H1 (cell line): Measurements from ENCODE around the gene NEDD4. TPM values are rescaled to one million over a fixed set of nuclear protein-coding genes. Genes with fewer than 3 reads are reported as not detected.

Experiments used
- CEBPB ChIP-seq: IDR thresholded peaks from 2 replicates; pipeline ENCODE4 v1.6.1; 2012; ENCODE audit warnings: low read depth, low read length
- EZH2 ChIP-seq: fragments of 200-600 bp; sonication (generic); IDR thresholded peaks from 2 replicates; pipeline ENCODE4 v1.7.1; 2012; ENCODE audit warnings: low read depth, mild to moderate bottlenecking, moderate library complexity, low read length, inconsistent platforms; ENCODE audit not compliant: severe bottlenecking
- JUN ChIP-seq: IDR thresholded peaks from 2 replicates; pipeline ENCODE4 v1.6.1; 2011; ENCODE audit warnings: low read depth, mild to moderate bottlenecking, improper control_type of control experiment, low read length
- JUND ChIP-seq: IDR thresholded peaks from 2 replicates; pipeline ENCODE4 v1.6.1; 2011; ENCODE audit warnings: mild to moderate bottlenecking, improper control_type of control experiment, low read length
- SUZ12 ChIP-seq: fragments of 200-600 bp; sonication (generic); IDR thresholded peaks from 2 replicates; pipeline ENCODE4 v1.6.1; 2012; ENCODE audit warnings: mild to moderate bottlenecking, inconsistent platforms, low read length, moderate library complexity, mixed read lengths
- TCF12 ChIP-seq: IDR thresholded peaks from 2 replicates; pipeline ENCODE4 v1.6.1; 2011; ENCODE audit warnings: low read depth, mild to moderate bottlenecking, low read length
- polyA plus RNA-seq, 7 experiments: library from polyadenylated mRNA; depleted of rRNA in 3 of 7; stranded (reverse) in 5 of 7; unstranded in 2 of 7; fragments of >200 nt in 5 of 7; fragments of 200-250 nt in 2 of 7; gene quantifications; 1 replicate in 5 of 7; 2 replicates in 1 of 7; 4 replicates in 1 of 7; pipeline versions ENCODE4 v1.2.1 to v1.2.3, GENCODE V29; 2011 to 2013; ENCODE audit warnings: missing spikeins in 2 of 7, mixed read lengths in 2 of 7
- total RNA-seq: library from RNA; stranded (reverse); fragmentation: NEBNext Ultra II Directional; extraction: Animal tissue kit (Norgen Biotek cat#: 25700); gene quantifications from 2 replicates; pipeline ENCODE4 v1.2.1, GENCODE V29; 2021

NEDD4 gene
- total and polyA plus RNA-seq, 2 of the 8 experiments (the other 6 are each of a cell fraction or from before 2014, with no cell fraction given), result 0.95 to 3.9 TPM

DNA sequence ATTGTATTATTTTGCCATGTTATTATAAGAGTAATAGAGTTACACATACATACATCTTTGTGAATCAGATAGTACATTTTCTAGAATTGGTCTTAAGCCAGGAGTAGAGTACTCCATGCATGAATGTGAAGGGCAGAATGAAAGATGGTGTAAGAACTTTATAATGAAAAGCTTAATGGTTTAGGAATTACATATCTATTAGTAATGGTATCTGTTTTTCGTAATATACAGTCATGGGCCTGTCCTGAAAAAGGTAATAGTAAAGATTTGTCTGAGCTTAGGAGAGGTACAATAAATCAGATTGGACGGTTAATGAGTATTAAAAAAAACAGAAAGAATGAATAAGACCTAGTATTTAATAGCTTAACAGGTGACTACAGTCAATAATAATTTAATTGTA lies 132.3 kb downstream of the NEDD4 start (continued):
- TF ChIP-seq JUND, result no peak
- no peak for TF ChIP-seq TCF12
- TF ChIP-seq EZH2, result no peak
- TF ChIP-seq SUZ12, result no peak
- no peak for TF ChIP-seq JUN
- TF ChIP-seq CEBPB, result no peak
